Liver (tissue), 9 donors: ENCODE data around the gene ALDH1L1. TPM values are rescaled to one million over a fixed set of nuclear protein-coding genes. Genes with fewer than 3 reads are reported as not detected.

ENCODE experiments used
- DNase-seq: peaks from one replicate; pipeline ENCODE4 v3.0.0-alpha.2; 2017; ENCODE audit warnings: low spot score
- H3K27ac ChIP-seq, 2 donors: one replicate each; pipeline ENCODE4 v1.7.0; 2013; ENCODE audit warnings: inconsistent platforms in 2 of 2, low read length in 2 of 2, control low read depth in 1 of 2, low read depth in 1 of 2, mild to moderate bottlenecking in 1 of 2
- H3K27me3 ChIP-seq, 4 donors: one replicate each; pipeline versions ENCODE4 v1.6.1 to v1.7.0; 2013; ENCODE audit warnings: low read length in 3 of 4, inconsistent platforms in 1 of 4, mild to moderate bottlenecking in 1 of 4, moderate library complexity in 1 of 4; ENCODE audit not compliant: control insufficient read depth in 4 of 4, insufficient read depth in 4 of 4
- H3K36me3 ChIP-seq, 4 donors: one replicate each; pipeline versions ENCODE4 v1.6.1 to v1.7.0; 2013; ENCODE audit warnings: low read length in 3 of 4, mild to moderate bottlenecking in 3 of 4, low read depth in 1 of 4, moderate library complexity in 1 of 4; ENCODE audit not compliant: control insufficient read depth in 4 of 4, insufficient read depth in 3 of 4
- H3K4me1 ChIP-seq, 4 donors: one replicate each; pipeline versions ENCODE4 v1.6.1 to v1.7.0; 2013; ENCODE audit warnings: low read length in 3 of 4, mild to moderate bottlenecking in 3 of 4, moderate library complexity in 1 of 4; ENCODE audit not compliant: control insufficient read depth in 4 of 4, insufficient read depth in 4 of 4
- H3K4me3 ChIP-seq, 3 donors: one replicate each; pipeline versions ENCODE4 v1.6.1 to v1.7.0; 2013; ENCODE audit warnings: low read length in 3 of 3, control low read depth in 1 of 3, low read depth in 1 of 3, mild to moderate bottlenecking in 1 of 3
- H3K9ac ChIP-seq, 2 donors: one replicate each; pipeline ENCODE4 v1.7.0; 2013; ENCODE audit warnings: low read length in 2 of 2, mild to moderate bottlenecking in 2 of 2, moderate library complexity in 2 of 2, control low read depth in 1 of 2, low read depth in 1 of 2
- H3K9me3 ChIP-seq, 4 donors: one replicate each; pipeline versions ENCODE4 v1.6.1 to v1.7.0; 2013; ENCODE audit warnings: low read length in 3 of 4; ENCODE audit not compliant: control insufficient read depth in 4 of 4
- ATF3 ChIP-seq: IDR thresholded peaks from 2 replicates; pipeline ENCODE4 v1.6.1; 2016; ENCODE audit warnings: antibody characterized with exemption
- CTCF ChIP-seq: fragments of 150-350 bp; IDR thresholded peaks from 2 replicates; pipeline ENCODE4 v1.5.1; 2017; ENCODE audit warnings: improper control_type of control experiment, low read depth, low read length; ENCODE audit not compliant: missing input control
- EGR1 ChIP-seq, 2 donors: IDR thresholded peaks; 2 replicates each; pipeline ENCODE4 v1.6.1; 2016 to 2018; ENCODE audit warnings: antibody characterized with exemption in 2 of 2, low read depth in 2 of 2
- FOXA1 ChIP-seq: IDR thresholded peaks from 2 replicates; pipeline ENCODE4 v1.6.1; 2016; ENCODE audit warnings: antibody characterized with exemption
- FOXA2 ChIP-seq: IDR thresholded peaks from 2 replicates; pipeline ENCODE4 v1.6.1; 2016; ENCODE audit warnings: antibody characterized with exemption
- HNF4A ChIP-seq, 2 donors: conservative IDR thresholded peaks; 2 replicates each; pipeline ENCODE4 v1.6.1; 2016; ENCODE audit warnings: antibody characterized with exemption in 2 of 2, mild to moderate bottlenecking in 2 of 2
- HNF4G ChIP-seq: IDR thresholded peaks from 2 replicates; pipeline ENCODE4 v1.6.1; 2016; ENCODE audit warnings: antibody characterized with exemption
- NR2F2 ChIP-seq: IDR thresholded peaks from 2 replicates; pipeline ENCODE4 v1.6.1; 2016; ENCODE audit warnings: antibody characterized with exemption
- RAD21 ChIP-seq, 2 donors: IDR thresholded peaks; 2 replicates each; pipeline ENCODE4 v1.6.1; 2016; ENCODE audit warnings: antibody characterized with exemption in 2 of 2, mild to moderate bottlenecking in 2 of 2
- RXRA ChIP-seq, 2 donors: IDR thresholded peaks; 2 replicates each; pipeline ENCODE4 v1.6.1; 2017 to 2018; ENCODE audit warnings: antibody characterized with exemption in 2 of 2, mild to moderate bottlenecking in 1 of 2
- TAF1 ChIP-seq: conservative IDR thresholded peaks from 2 replicates; pipeline ENCODE4 v1.6.1; 2016; ENCODE audit warnings: antibody characterized with exemption, mild to moderate bottlenecking
- YY1 ChIP-seq: IDR thresholded peaks from 2 replicates; pipeline ENCODE4 v1.6.1; 2016; ENCODE audit warnings: antibody characterized with exemption, mild to moderate bottlenecking
- WGBS: extraction: QIAGEN DNeasy Blood & Tissue Kit; methylation state at CpG from one replicate; pipeline ENCODE4 v1.1.7; 2013; 5-methylcytosine and 5-hydroxymethylcytosine counted together
- polyA plus RNA-seq, 2 donors: library from polyadenylated mRNA; stranded (reverse) in 1 of 2; unstranded in 1 of 2; fragments of 200-250 nt in 1 of 2; fragments of >200 nt in 1 of 2; fragmentation: Nextera tagmentation in 1 of 2; extraction: Ambion mirVana in 1 of 2; gene quantifications; one replicate each; pipeline versions ENCODE4 v1.2.1 to v1.2.3, GENCODE V29; 2013 to 2015
- total RNA-seq, 2 donors: library from RNA; depleted of rRNA; stranded (reverse); fragments of >200 nt; gene quantifications; one replicate each; pipeline ENCODE4 v1.2.3, GENCODE V29; 2014
- TF ChIP-seq, protein P1 (sequence below): IDR thresholded peaks from 2 replicates; pipeline ENCODE4 v1.6.1; 2016; ENCODE audit warnings: antibody characterized with exemption, mild to moderate bottlenecking
- donor health status: healthy.
- donor health status: healthy.
- donor health status: healthy.
- donor health status: healthy.
- donor health status: healthy.

Gene ALDH1L1
- total and polyA plus RNA-seq, 4 donors, result 46.7 to 234 (median 147) TPM

DNA sequence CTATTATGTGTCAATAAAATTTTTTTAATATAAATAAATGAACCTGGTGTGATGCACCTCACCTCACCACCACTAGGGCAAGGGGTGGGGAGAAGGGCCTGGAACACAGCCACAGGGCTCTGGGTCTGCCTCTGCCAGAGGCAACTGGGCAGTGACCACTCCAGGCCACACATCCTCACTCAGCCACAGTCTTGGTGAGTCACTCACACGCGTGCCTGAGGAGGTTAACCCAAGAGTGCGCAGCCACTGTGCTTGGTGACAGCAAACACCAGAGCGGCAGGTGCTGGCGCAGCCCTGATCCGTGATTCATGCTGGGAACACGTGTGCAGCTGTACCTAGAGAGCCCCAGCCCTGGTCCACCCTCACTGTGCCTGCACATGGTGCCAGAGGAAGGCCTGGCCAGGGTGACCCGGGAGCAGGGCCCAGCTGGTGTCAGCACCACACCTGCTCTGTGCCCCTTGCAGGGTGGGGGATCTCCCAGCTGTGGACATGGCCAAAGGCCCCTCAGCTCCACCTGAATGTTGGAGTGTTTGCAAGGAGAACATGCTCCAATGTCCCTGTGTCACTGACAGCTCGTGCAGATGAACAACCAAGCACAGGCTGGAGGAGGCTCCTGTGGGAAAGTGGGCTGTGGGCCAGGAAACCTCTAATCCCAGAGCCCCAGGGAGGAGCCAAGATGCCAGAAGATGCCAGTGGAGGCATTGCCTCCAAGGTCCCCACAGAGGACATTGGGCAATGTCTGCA lies 98.6 kb downstream of the ALDH1L1 start (continued):
- TF ChIP-seq CTCF, result peak; percentile 29
- TF ChIP-seq EGR1 (IDR thresholded peaks at IDR 0.05; ENCODE audit: low read depth in 2 of 2), result no peak
- TF ChIP-seq RAD21 (IDR thresholded peaks at IDR 0.05), result peak in 1 of 2 donors; percentile 9

DNA sequence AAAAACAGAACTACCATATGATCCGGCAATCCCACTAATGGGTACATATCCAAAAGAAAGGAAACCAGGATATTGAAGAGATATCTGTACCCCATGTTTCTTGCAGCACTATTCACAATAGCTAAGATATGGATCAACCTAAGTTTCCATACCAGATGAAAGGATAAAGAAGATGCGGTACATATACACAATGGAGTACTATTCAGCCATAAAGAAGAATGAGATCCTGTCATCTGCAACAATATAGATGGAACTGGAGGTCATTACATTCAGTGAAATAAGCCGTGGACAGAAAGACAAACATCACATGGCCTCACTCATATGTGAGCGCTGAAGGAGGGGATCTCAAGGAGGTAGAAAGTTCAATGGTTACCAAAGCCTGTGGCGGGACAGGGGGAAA lies 99.4 kb downstream of the ALDH1L1 start:
- H3K27me3 ChIP-seq, result no peaks in the 10 kb centered on the region
- TF ChIP-seq YY1 (no peak), FOXA1 (no peak), CTCF (no peak), FOXA2 (no peak), HNF4A (conservative IDR thresholded peaks at IDR 0.05) (no peak), TAF1 (no peak), NR2F2 (no peak), RXRA (IDR thresholded peaks at IDR 0.05) (no peak)
- TF ChIP-seq, protein P1, sequence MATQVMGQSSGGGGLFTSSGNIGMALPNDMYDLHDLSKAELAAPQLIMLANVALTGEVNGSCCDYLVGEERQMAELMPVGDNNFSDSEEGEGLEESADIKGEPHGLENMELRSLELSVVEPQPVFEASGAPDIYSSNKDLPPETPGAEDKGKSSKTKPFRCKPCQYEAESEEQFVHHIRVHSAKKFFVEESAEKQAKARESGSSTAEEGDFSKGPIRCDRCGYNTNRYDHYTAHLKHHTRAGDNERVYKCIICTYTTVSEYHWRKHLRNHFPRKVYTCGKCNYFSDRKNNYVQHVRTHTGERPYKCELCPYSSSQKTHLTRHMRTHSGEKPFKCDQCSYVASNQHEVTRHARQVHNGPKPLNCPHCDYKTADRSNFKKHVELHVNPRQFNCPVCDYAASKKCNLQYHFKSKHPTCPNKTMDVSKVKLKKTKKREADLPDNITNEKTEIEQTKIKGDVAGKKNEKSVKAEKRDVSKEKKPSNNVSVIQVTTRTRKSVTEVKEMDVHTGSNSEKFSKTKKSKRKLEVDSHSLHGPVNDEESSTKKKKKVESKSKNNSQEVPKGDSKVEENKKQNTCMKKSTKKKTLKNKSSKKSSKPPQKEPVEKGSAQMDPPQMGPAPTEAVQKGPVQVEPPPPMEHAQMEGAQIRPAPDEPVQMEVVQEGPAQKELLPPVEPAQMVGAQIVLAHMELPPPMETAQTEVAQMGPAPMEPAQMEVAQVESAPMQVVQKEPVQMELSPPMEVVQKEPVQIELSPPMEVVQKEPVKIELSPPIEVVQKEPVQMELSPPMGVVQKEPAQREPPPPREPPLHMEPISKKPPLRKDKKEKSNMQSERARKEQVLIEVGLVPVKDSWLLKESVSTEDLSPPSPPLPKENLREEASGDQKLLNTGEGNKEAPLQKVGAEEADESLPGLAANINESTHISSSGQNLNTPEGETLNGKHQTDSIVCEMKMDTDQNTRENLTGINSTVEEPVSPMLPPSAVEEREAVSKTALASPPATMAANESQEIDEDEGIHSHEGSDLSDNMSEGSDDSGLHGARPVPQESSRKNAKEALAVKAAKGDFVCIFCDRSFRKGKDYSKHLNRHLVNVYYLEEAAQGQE, result no peak
- DNase-seq, result no peak
- H3K36me3 ChIP-seq, result no peaks in the 10 kb centered on the region
- no peak overlapping the region for H3K9ac ChIP-seq
- WGBS, result 95% methylated on average over 5 of the region's 5 CpGs
- no peak overlapping the region for H3K27ac ChIP-seq
- no peaks in the 10 kb centered on the region for H3K9me3 ChIP-seq
- peaks cover 0 to 12% (median 4%) of the 10 kb centered on the region in 4 donors for H3K4me1 ChIP-seq
- H3K4me3 ChIP-seq, result no peak overlapping the region

- no peaks in the 10 kb centered on the region for H3K36me3 ChIP-seq
- no peak overlapping the region for H3K9ac ChIP-seq
- peaks cover 0 to 4% (median 0%) of the 10 kb centered on the region in 4 donors for H3K9me3 ChIP-seq
- H3K4me1 ChIP-seq, result peaks cover 0 to 6% (median 3%) of the 10 kb centered on the region in 4 donors
- DNase-seq, result no peak
- no peak overlapping the region for H3K4me3 ChIP-seq
- H3K27ac ChIP-seq, result no peak overlapping the region
- WGBS, result 95% methylated on average over 4 of the region's 4 CpGs
- H3K27me3 ChIP-seq, result no peaks in the 10 kb centered on the region
- TF ChIP-seq YY1 (no peak), ATF3 (no peak), HNF4G (no peak), CTCF (no peak), FOXA2 (no peak)
- TF ChIP-seq, protein P1, result no peak
These were observed 101.5 kb downstream of the ALDH1L1 start for GRCh38 chr3:126078866-126079265.
